ENCODE results near the gene EFNA4.
A peak's percentile ranks its signal among the peaks of the same experiment; 100 is the strongest.

- TF ChIP-seq CTCF (IDR thresholded peaks at IDR 0.05 in 2 of 3, conservative IDR thresholded peaks at IDR 0.05 in 1 of 3; ENCODE audit: borderline replicate concordance in 1 of 3, insufficient read depth in 1 of 3, low read depth in 2 of 3, low read length in 2 of 3), result no peak
- no peak for TF ChIP-seq FOSL1 (IDR thresholded peaks at IDR 0.05; ENCODE audit: low read depth)
- no peak for TF ChIP-seq POLR2AphosphoS5 (IDR thresholded peaks at IDR 0.05; ENCODE audit: low read depth, low read length)
- no peak for TF ChIP-seq YY1 (IDR thresholded peaks at IDR 0.05; ENCODE audit: extremely low read depth, insufficient replicate concordance, low read depth, low read length)
- no peak for TF ChIP-seq EZH2 (IDR thresholded peaks at IDR 0.05)
- TF ChIP-seq SP1 (IDR thresholded peaks at IDR 0.05; ENCODE audit: low read depth), result no peak
- no peak for TF ChIP-seq SRF (IDR thresholded peaks at IDR 0.05; ENCODE audit: low read depth)
- TF ChIP-seq SIN3A (IDR thresholded peaks at IDR 0.05; ENCODE audit: low read depth), result no peak
- TF ChIP-seq RAD21 (IDR thresholded peaks at IDR 0.05; ENCODE audit: low read depth), result no peak
- no peak for TF ChIP-seq POLR2A (IDR thresholded peaks at IDR 0.05; ENCODE audit: borderline replicate concordance, extremely low read depth, insufficient read depth, insufficient read length)
- 0 out of 2 replicates have a peak, but pooled peaks have one; percentile 24 for TF ChIP-seq ZFX (IDR thresholded peaks at IDR 0.05)
- no peak for TF ChIP-seq EZH2phosphoT487 (IDR thresholded peaks at IDR 0.05; ENCODE audit: borderline replicate concordance)
- TF ChIP-seq ELF1 (IDR thresholded peaks at IDR 0.05; ENCODE audit: borderline replicate concordance, low read depth), result no peak
Measured at GRCh38 chr1:155079210-155079486, 15.6 kb downstream of the EFNA4 start.
